Peyer's patch (tissue), 4 donors: ENCODE measurements around the gene PAK1IP1.

ENCODE experiments used
- POLR2A ChIP-seq, 2 donors: fragments of 450-650 bp; IDR thresholded peaks; one replicate each; pipeline ENCODE4 v1.5.1; 2017; ENCODE audit warnings: antibody characterized with exemption in 2 of 2, mild to moderate bottlenecking in 2 of 2, moderate library complexity in 2 of 2
- TF ChIP-seq, protein P1 (sequence below), 6 experiments: fragments of 450-650 bp in 4 of 6; fragments of 200-600 bp in 2 of 6; sonication (generic) in 1 of 6; IDR thresholded peaks; one replicate each; pipeline ENCODE4 v1.5.1; 2017 to 2019; ENCODE audit warnings: antibody characterized with exemption in 6 of 6, mild to moderate bottlenecking in 3 of 6, moderate library complexity in 1 of 6

GRCh38 chr6:10756085-10756484 lies 61.3 kb downstream of the PAK1IP1 start:
- TF ChIP-seq, protein P1, sequence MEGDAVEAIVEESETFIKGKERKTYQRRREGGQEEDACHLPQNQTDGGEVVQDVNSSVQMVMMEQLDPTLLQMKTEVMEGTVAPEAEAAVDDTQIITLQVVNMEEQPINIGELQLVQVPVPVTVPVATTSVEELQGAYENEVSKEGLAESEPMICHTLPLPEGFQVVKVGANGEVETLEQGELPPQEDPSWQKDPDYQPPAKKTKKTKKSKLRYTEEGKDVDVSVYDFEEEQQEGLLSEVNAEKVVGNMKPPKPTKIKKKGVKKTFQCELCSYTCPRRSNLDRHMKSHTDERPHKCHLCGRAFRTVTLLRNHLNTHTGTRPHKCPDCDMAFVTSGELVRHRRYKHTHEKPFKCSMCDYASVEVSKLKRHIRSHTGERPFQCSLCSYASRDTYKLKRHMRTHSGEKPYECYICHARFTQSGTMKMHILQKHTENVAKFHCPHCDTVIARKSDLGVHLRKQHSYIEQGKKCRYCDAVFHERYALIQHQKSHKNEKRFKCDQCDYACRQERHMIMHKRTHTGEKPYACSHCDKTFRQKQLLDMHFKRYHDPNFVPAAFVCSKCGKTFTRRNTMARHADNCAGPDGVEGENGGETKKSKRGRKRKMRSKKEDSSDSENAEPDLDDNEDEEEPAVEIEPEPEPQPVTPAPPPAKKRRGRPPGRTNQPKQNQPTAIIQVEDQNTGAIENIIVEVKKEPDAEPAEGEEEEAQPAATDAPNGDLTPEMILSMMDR (IDR thresholded peaks at IDR 0.05): no peak
- TF ChIP-seq POLR2A (IDR thresholded peaks at IDR 0.05): no peak
